GM19328 (cell line): ENCODE results near the gene NDST3.

Experiments used
- ATAC-seq: cut with Tn5 transposase; IDR thresholded peaks from one replicate; pipeline ENCODE4 v1.9.1; 2021; ENCODE audit warnings: mild to moderate bottlenecking, moderate library complexity; ENCODE audit not compliant: unreplicated experiment

NDST3 gene

DNA sequence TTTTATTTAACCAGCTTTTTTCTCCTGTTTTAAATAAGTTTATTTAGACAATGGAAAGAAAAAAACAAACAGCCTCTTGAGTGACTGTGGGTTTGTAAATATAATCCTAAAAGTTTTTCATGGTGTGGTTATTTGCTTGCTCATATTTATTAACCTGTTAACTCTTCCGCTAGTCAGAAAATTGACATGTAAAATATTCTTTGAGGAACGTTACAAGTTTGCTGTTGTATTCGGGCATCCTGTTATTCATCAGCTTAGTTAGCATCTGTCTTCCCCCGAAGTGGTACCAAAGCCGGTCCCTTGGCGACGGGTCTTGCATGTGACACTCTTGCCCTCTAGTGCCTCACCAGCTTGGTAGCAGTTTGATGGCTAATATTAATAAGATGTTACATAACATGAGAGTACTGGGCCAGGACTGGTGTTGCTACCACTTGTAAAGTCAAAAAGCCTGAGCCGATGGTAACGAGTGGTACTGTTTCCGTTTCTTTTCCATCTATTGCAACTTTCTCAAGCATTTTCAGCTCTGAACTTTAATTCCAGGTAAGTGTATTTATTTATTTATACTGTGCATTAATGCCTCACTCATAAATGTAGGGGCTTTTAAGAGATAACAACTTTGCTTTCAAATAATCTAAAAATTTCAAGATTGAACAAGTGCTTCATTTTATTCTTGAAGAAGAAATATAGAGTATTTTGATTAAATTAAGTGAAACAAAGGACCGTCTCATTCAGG is at the start of gene NDST3:
Gene NDST3, plus strand, starts transcription at position 434 of the 733 bp plus-strand sequence. CDS start 19,425 bp downstream, outside the sequence.
- ATAC-seq, result no peak

DNA sequence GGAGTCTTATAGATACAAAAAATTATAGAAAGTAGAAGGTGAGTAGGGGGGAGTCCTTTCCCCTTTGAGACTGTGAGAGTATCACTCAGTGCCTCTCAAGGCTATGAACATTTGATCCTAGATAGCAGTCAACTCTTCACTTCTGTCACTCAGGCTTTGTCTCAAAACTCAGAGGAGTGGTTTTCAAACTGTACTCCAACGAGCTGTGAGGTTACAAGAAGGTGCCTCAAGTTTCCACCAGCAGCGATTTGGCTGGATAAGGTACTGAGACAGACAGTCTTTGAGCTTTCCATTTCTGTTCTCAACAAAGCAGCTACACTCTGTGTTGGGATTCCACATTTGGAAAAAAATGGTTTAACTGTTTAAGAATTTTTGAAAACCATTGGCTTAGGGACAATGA is 48.0 kb upstream of the NDST3 start:
- no peak for ATAC-seq

DNA sequence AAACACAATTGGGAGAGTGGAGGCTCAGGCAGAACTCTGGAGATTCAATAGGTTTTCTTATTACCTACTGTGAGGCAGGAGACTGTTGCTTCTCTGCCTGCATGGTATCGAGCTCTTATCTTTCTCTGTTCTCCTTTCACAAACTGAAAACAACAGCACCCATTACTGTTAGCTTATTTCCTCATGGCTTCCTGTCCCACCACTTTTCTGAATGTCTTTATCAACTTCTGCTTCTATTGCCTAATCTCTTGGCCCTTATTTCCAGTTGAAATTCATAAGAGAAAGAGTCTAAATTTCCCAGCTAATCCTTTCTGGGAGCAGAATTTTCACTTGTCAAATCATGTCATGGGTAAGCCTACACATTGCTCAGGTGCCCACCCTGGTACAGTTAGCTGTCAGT is 46.8 kb upstream of the NDST3 start:
- ATAC-seq, result no peak

DNA sequence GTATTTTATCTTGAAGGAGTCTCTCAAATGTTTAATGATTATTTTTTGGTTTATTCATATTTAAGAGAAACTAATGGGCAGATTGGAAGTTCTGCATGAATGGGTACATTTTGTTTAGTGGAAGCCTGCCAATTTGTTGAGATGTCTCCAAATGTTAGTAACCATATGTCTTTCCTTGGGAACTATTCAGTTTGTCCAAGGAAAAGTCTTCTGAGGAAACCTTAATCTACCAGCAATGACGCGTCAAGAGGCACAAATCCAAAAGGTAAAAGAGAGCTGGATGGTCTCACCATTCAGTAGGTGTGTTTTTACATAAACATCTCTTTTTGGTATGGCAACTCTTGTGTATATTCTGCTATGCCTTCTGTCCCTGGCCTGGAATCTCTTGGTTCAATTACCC is 37.4 kb upstream of the NDST3 start:
- ATAC-seq, result no peak

GRCh38 chr4:118004088-118004487 is 30.2 kb upstream of the NDST3 start:
- no peak for ATAC-seq

- ATAC-seq, result no peak
Observed at GRCh38 chr4:118005883-118006282, 28.4 kb upstream of the NDST3 start.

- no peak for ATAC-seq
Observed at GRCh38 chr4:118012142-118012541, 22.1 kb upstream of the NDST3 start.

DNA sequence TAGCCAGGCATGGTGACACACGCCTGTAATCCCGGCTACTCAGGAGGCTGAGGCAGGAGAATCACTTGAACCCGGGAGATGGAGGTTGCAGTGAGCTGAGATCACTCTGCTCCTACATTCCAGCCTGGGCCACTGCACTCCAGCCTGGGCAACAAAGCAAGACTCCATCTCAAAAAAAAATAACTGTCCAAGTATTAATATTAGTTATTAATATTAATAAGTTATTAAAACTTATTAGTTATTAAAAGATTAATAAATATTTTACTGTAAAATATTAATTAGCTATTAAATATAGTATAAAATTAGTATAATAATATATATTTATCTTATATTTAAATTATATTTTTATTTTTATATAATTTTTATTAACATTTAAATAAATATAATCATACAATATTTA is 19.5 kb upstream of the NDST3 start:
- no peak for ATAC-seq

GRCh38 chr4:118018381-118019145 is 15.7 kb upstream of the NDST3 start:
- no peak for ATAC-seq

GRCh38 chr4:118026806-118027205 is 7.5 kb upstream of the NDST3 start:
- no peak for ATAC-seq

GRCh38 chr4:118029224-118029623 is 5.1 kb upstream of the NDST3 start:
- ATAC-seq, result no peak

- ATAC-seq, result no peak
Observed at GRCh38 chr4:118032691-118033090, 1.6 kb upstream of the NDST3 start.

- ATAC-seq, result no peak
Observed at GRCh38 chr4:118033148-118034052, 886 bp upstream of the NDST3 start.

GRCh38 chr4:118035309-118035708 is 1.0 kb downstream of the NDST3 start:
- ATAC-seq, result no peak

DNA sequence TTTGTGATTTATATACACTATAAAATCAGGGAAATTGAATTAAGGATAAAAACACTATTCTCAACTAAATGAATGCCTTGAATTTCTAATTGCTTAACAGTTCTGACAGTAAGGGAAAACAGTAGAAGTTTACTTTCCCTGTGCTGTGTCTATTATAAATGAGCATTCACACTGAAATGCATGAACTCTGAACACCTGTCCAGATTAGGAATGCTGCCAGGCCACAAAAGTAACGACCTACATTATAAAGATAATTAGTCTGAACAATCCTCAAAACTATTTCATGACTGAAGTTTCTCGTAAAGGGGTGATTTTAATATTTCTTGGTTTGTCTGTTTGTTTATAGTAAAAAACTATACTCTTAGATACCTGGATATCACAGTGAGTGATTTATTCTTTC is 2.0 kb downstream of the NDST3 start:
- ATAC-seq, result no peak

GRCh38 chr4:118037955-118038354 is 3.7 kb downstream of the NDST3 start:
- no peak for ATAC-seq

- no peak for ATAC-seq
Observed at GRCh38 chr4:118046323-118046722, 12.0 kb downstream of the NDST3 start.

DNA sequence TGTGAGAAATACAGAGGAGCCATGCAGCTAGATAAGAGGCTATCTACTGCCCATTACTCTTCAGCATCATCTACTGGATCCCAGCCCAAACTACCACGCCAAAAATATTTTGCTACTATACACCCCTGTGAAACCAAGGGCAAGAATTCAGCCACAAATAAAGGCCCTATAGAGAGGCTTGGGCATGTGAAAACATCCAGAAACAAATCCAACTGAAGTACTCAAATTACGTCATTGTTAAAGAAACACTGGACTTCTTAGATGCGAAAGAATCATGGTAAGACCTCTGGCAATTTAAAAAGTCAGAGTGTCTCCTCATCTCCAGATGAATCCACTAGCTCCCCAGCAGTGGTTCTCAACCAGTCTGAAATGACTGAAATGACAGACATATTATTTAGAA is 12.8 kb downstream of the NDST3 start:
- no peak for ATAC-seq

DNA sequence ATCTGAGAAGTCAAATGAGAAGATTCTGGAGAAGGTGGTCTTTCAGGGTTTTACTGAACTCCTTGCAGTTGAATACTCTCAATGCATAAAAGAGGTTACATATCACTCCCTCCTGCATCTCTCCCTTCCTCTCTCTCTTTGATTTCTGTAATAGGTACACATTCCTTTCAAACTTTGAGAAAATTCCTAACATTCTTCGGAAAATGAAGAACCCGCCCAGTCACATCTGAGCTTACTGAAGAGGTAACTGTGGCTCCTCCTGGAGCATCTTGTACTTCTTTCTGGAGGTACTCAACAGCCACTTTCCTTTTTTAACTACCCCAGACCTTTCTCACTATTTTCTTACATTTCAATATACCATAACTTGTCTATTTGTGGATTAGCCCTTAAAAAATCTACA is 24.7 kb downstream of the NDST3 start:
- ATAC-seq, result no peak

- no peak for ATAC-seq
Observed at GRCh38 chr4:118059397-118059796, 25.1 kb downstream of the NDST3 start.
